Upper lobe of right lung (tissue), 1 donor: Measurements from ENCODE around the gene CLEC1B. TPM values are rescaled to one million over a fixed set of nuclear protein-coding genes. Genes with fewer than 3 reads are reported as not detected.
"Not testable (repeated sequence)": the region's sequence is repeated elsewhere in the genome, so short reads cannot be mapped to it uniquely, and the experiment has no call there.

ENCODE experiments used
- ATAC-seq: fragments of 200-7000 bp; cut with Tn5 transposase; one replicate; pipeline ENCODE4 v1.9.1; 2020; ENCODE audit warnings: mild to moderate bottlenecking, moderate library complexity
- DNase-seq: peaks from one replicate; pipeline ENCODE4 v3.0.0-alpha.2; 2020
- H3K27ac ChIP-seq: fragments of 200-600 bp; one replicate; pipeline ENCODE4 v1.8.0; 2022
- H3K27me3 ChIP-seq: fragments of 200-600 bp; one replicate; pipeline ENCODE4 v1.8.0; 2022; ENCODE audit warnings: mild to moderate bottlenecking
- H3K36me3 ChIP-seq: fragments of 200-600 bp; one replicate; pipeline ENCODE4 v1.8.0; 2022
- H3K4me1 ChIP-seq: fragments of 200-600 bp; one replicate; pipeline ENCODE4 v1.8.0; 2022
- H3K4me3 ChIP-seq: fragments of 200-600 bp; one replicate; pipeline ENCODE4 v1.8.0; 2022; ENCODE audit warnings: mild to moderate bottlenecking
- H3K9me3 ChIP-seq: fragments of 200-600 bp; one replicate; pipeline ENCODE4 v1.8.0; 2022
- intact Hi-C: fragments of 100-400 bp; cut with DNase I; formaldehyde crosslinking; loops from one replicate; pipeline ENCODE4 v1.11.0; 2022
- total RNA-seq: library from RNA; stranded (reverse); fragmentation: NEBNext Ultra II Directional; extraction: Animal tissue kit (Norgen Biotek cat#: 25700); gene quantifications from one replicate; pipeline ENCODE4 v1.2.1, GENCODE V29; 2021
- TF ChIP-seq, protein P1 (sequence below): fragments of 200-600 bp; IDR thresholded peaks from one replicate; pipeline ENCODE4 v1.8.0; 2022; ENCODE audit warnings: antibody characterized with exemption
- donor health status: DM: no; HTN: yes; CAD: no; lungs with severe emphysema.

The CLEC1B gene
- total RNA-seq, 1 donor from 2014 or later = not detected

DNA sequence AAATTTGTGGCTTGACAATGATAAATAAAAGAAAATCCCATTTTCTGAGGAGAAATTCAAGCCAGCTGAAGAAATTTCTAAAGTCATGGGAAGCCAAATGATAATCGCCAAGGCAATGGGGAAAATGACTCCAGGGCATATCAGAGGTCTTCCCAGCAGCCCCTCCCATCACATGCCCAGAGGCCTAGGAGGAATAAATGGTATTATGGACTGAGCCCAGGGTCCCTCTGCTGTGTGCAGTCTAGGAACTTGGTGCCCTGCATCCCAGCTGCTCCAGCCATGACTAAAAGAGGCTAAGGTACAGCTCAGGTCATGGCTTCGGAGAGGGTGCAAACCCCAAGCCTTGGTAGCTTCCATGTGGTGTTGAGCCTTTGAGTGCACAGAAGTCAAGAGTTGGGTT, 23.3 kb downstream of the CLEC1B start:
- TF ChIP-seq, protein P1, sequence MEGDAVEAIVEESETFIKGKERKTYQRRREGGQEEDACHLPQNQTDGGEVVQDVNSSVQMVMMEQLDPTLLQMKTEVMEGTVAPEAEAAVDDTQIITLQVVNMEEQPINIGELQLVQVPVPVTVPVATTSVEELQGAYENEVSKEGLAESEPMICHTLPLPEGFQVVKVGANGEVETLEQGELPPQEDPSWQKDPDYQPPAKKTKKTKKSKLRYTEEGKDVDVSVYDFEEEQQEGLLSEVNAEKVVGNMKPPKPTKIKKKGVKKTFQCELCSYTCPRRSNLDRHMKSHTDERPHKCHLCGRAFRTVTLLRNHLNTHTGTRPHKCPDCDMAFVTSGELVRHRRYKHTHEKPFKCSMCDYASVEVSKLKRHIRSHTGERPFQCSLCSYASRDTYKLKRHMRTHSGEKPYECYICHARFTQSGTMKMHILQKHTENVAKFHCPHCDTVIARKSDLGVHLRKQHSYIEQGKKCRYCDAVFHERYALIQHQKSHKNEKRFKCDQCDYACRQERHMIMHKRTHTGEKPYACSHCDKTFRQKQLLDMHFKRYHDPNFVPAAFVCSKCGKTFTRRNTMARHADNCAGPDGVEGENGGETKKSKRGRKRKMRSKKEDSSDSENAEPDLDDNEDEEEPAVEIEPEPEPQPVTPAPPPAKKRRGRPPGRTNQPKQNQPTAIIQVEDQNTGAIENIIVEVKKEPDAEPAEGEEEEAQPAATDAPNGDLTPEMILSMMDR = no peak
- ATAC-seq (no peak), DNase-seq (no peak)
- H3K27ac ChIP-seq = no peak overlapping the region
- no peaks in the 10 kb centered on the region for H3K4me1 ChIP-seq
- intact Hi-C loops = no loop called here
- H3K36me3 ChIP-seq = no peaks in the 10 kb centered on the region
- H3K4me3 ChIP-seq = no peak overlapping the region
- H3K9me3 ChIP-seq = no peaks in the 10 kb centered on the region
- no peaks in the 10 kb centered on the region for H3K27me3 ChIP-seq

DNA sequence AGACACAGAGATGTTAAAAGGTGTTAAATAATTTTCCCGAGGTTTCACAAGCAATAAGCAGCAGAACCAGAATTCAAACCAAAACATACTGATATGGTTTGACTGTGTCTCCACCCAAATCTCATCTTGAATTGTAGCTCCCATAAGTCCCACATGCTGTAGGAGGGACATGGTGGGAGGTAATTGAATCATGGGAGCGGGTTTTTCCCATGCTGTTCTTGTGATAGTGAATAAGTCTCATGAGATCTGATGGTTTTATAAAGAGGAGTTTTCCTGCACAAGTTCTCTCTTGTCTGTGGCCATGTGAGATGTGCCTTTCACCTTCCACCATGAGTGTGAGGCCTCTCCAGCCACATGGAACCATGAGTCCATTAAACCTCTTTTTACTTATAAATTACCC, 24.2 kb downstream of the CLEC1B start:
- H3K27me3 ChIP-seq, intact Hi-C loops, H3K36me3 ChIP-seq, ATAC-seq, H3K27ac ChIP-seq, H3K4me1 ChIP-seq, H3K9me3 ChIP-seq, DNase-seq, H3K4me3 ChIP-seq: not testable (repeated sequence)

DNA sequence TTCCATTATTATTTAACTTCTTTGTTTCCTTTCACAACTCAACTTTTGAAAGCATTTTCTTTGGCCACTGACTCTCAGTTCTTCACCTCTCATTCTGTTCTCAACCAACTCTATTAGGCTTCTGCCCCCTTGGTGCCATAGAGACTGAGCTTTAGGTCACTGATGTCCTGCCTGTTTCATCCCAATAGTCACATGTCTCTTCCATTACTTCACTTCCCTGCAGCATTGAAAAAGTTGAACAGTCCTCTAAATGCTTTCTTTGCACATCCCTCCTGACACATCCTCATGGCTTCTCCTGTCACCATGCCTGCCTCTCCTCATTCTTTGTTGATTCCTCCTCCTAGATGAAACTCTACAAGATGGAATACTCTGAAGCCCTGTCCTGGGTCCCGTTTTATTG, 25.0 kb downstream of the CLEC1B start:
- TF ChIP-seq, protein P1 = no peak
- H3K27ac ChIP-seq = peak overlapping the region; percentile 53
- H3K4me1 ChIP-seq = no peaks in the 10 kb centered on the region
- peak; percentile 72 for ATAC-seq
- intact Hi-C loops = no loop called here
- no peaks in the 10 kb centered on the region for H3K27me3 ChIP-seq
- H3K4me3 ChIP-seq = peak overlapping the region; percentile 34
- no peaks in the 10 kb centered on the region for H3K9me3 ChIP-seq
- H3K36me3 ChIP-seq = no peaks in the 10 kb centered on the region
- DNase-seq = no peak

DNA sequence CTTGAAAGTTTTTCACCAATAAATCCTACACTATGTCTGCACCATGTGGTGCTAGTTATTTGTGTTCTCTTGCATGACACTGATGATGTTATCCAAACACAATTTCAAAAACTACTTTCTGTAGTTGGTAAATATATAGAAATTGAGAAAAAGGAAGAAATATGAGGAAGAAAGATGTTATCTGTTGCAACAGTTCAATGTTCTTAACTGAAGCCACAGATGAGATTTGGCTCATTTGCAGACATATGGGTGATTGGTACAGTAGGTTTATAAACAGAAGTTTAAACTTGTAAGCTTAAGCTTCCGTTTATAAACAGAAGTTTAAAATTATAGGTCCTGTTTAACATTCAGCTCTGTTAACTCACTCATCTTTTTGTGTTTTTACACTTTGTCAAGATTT, 27.7 kb downstream of the CLEC1B start, which contains the start of gene CLEC12A:
Gene CLEC12A (plus strand): TSS at position 229 of the 400 bp plus-strand sequence. CDS start 188 bp downstream, outside the sequence.
- Histone ChIP-seq H3K4me1 (no peaks in the 10 kb centered on the region), H3K4me3 (peak within 1 kb of the TSS; percentile 34), H3K36me3 (no peaks in the 10 kb centered on the region), H3K9me3 (no peaks in the 10 kb centered on the region), H3K27me3 (no peaks in the 10 kb centered on the region), H3K27ac (peak within 1 kb of the TSS; percentile 53)
- intact Hi-C loops = no loop called here
- TF ChIP-seq, protein P1 = no peak
- ATAC-seq (peak; percentile 60), DNase-seq (no peak)

DNA sequence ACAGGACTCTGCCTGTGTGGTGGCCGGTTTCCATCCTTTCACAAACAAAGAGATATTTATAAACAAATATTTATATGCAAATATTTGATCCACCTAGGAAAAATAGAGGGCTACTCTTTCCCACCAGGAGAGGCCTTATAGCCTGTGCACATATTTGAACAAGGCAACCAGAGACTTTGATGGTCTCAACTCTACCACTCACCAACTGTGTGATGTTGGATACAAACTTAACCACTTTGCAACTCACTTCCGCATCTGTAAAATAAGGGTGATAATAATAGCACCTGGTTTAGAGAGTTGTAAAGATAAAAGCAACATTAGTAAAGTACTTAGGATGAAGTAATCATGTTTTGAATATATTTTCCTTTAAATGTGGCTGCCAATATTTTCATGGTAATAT, 29.2 kb downstream of the CLEC1B start:
- H3K9me3 ChIP-seq = no peaks in the 10 kb centered on the region
- no peaks in the 10 kb centered on the region for H3K27me3 ChIP-seq
- no peak for DNase-seq
- H3K4me3 ChIP-seq = no peak overlapping the region
- ATAC-seq = no peak
- H3K27ac ChIP-seq = no peak overlapping the region
- H3K36me3 ChIP-seq = no peaks in the 10 kb centered on the region
- TF ChIP-seq, protein P1 = no peak
- H3K4me1 ChIP-seq = no peaks in the 10 kb centered on the region
- intact Hi-C loops = no loop called here

DNA sequence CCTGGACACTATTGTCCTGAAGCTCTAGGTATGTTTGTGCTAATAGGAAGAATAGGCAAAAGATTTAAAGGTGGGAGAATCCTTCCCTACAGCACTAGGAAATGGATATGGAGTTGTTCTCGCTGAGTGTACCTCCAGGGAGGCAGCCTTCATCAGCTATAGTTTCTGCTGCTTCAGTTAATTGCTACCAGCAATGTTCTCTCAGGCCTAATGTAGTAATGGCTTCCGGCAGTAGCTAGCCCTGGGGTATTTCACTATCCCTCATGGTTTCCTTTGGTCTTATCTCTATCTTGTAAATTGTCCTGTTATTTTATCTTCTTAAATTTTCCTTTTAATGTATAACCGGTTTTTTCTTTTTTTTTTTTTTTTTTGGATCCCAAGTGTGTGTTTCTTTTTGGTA, 37.0 kb downstream of the CLEC1B start:
- TF ChIP-seq, protein P1 = no peak
- DNase-seq = no peak
- intact Hi-C loops = no loop called here
- H3K27me3 ChIP-seq = no peaks in the 10 kb centered on the region
- ATAC-seq = no peak
- no peaks in the 10 kb centered on the region for H3K4me1 ChIP-seq
- no peaks in the 10 kb centered on the region for H3K9me3 ChIP-seq
- no peaks in the 10 kb centered on the region for H3K36me3 ChIP-seq
- H3K4me3 ChIP-seq = no peak overlapping the region
- H3K27ac ChIP-seq = no peak overlapping the region
